WTC11 (cell line): ENCODE data around the gene KRT8. TPM values are rescaled to one million over a fixed set of nuclear protein-coding genes. Genes with fewer than 3 reads are reported as not detected.

Experiments
- ATAC-seq: fragments of 200-7000 bp; cut with Tn5 transposase; 2 replicates; pipeline ENCODE4 v1.10.0; 2021; ENCODE audit warnings: mild to moderate bottlenecking, moderate library complexity
- CTCF ChIA-PET: fragments of 300-600 bp; sonication (Branson Sonifier 250); formaldehyde crosslinking; loops from one replicate; lab custom pipeline; 2021; ENCODE audit warnings: antibody characterized with exemption; lab: Charles Lee
- POLR2A ChIA-PET: fragments of 350-600 bp; sonication (Branson Sonifier 250); formaldehyde crosslinking; loops from one replicate; lab custom pipeline; 2021; ENCODE audit warnings: antibody characterized with exemption; lab: Charles Lee
- DNase-seq: peaks from one replicate; pipeline ENCODE4 v3.0.0; 2021; ENCODE audit warnings: low spot score
- H3K27ac Mint-ChIP-seq: 2 replicates; pipeline ENCODE4 v1.8.0; 2021; ENCODE audit warnings: mixed read lengths
- H3K27me3 Mint-ChIP-seq: 2 replicates; pipeline ENCODE4 v1.8.0; 2021; ENCODE audit warnings: low read depth, mild to moderate bottlenecking, moderate library complexity, mixed read lengths
- H3K36me3 Mint-ChIP-seq: 2 replicates; pipeline ENCODE4 v1.8.0; 2021; ENCODE audit warnings: mixed read lengths
- H3K4me1 Mint-ChIP-seq: 2 replicates; pipeline ENCODE4 v1.8.0; 2022; ENCODE audit warnings: mixed read lengths
- H3K4me3 Mint-ChIP-seq: 2 replicates; pipeline ENCODE4 v1.8.0; 2021; ENCODE audit warnings: mild to moderate bottlenecking, moderate library complexity, mixed read lengths
- H3K9me3 Mint-ChIP-seq: 2 replicates; pipeline ENCODE4 v1.8.0; 2021; ENCODE audit warnings: mixed read lengths
- ATF3 ChIP-seq: sonication (generic); formaldehyde crosslinking; conservative IDR thresholded peaks from 2 replicates; pipeline ENCODE4 v1.8.1; 2022; ENCODE audit warnings: mild to moderate bottlenecking, missing genetic modification reagents
- CTCF ChIP-seq: fragments of 200-600 bp; IDR thresholded peaks from 2 replicates; pipeline ENCODE4 v1.8.0; 2022; ENCODE audit warnings: antibody characterized with exemption
- EMX1 ChIP-seq: fragments of 250-450 bp; sonication (Bioruptor Pico); IDR thresholded peaks from 2 replicates; pipeline ENCODE4 v1.8.0; 2021; ENCODE audit warnings: mild to moderate bottlenecking
- IRF2 ChIP-seq: sonication (generic); formaldehyde crosslinking; IDR thresholded peaks from 2 replicates; pipeline ENCODE4 v1.8.0; 2022; ENCODE audit warnings: low read depth, missing genetic modification reagents, borderline replicate concordance
- MXD4 ChIP-seq: fragments of 250-450 bp; sonication (Bioruptor Pico); IDR thresholded peaks from 2 replicates; pipeline ENCODE4 v1.8.0; 2021; ENCODE audit warnings: mild to moderate bottlenecking, moderate library complexity, borderline replicate concordance
- NR1H2 ChIP-seq: sonication (generic); formaldehyde crosslinking; IDR thresholded peaks from 2 replicates; pipeline ENCODE4 v1.9.0; 2021; ENCODE audit warnings: mild to moderate bottlenecking, moderate library complexity, missing genetic modification reagents
- OVOL2 ChIP-seq: fragments of 250-450 bp; sonication (Bioruptor Pico); IDR thresholded peaks from 2 replicates; pipeline ENCODE4 v1.9.0; 2021; ENCODE audit warnings: mild to moderate bottlenecking, borderline replicate concordance
- SP1 ChIP-seq: sonication (generic); formaldehyde crosslinking; conservative IDR thresholded peaks from 2 replicates; pipeline ENCODE4 v1.8.1; 2022; ENCODE audit warnings: missing genetic modification reagents
- TEAD4 ChIP-seq: sonication (generic); formaldehyde crosslinking; IDR thresholded peaks from 2 replicates; pipeline ENCODE4 v1.8.0; 2022; ENCODE audit warnings: mild to moderate bottlenecking, missing genetic modification reagents
- ZNF317 ChIP-seq: sonication (generic); formaldehyde crosslinking; IDR thresholded peaks from 2 replicates; pipeline ENCODE4 v1.8.1; 2023; ENCODE audit warnings: low read depth, mild to moderate bottlenecking, moderate library complexity, missing genetic modification reagents, borderline replicate concordance
- ZNF532 ChIP-seq: fragments of 250-450 bp; sonication (Bioruptor Pico); IDR thresholded peaks from 2 replicates; pipeline ENCODE4 v1.9.0; 2021; ENCODE audit warnings: mild to moderate bottlenecking, borderline replicate concordance
- total RNA-seq: library from RNA; stranded (reverse); gene quantifications from 3 replicates; pipeline ENCODE4 v1.2.3, GENCODE V29; 2021
- TF ChIP-seq, protein P1 (sequence below): sonication (generic); formaldehyde crosslinking; IDR thresholded peaks from 2 replicates; pipeline ENCODE4 v1.8.1; 2023; ENCODE audit warnings: mild to moderate bottlenecking, moderate library complexity, missing genetic modification reagents
- TF ChIP-seq, protein P2 (sequence below): fragments of 250-450 bp; sonication (Bioruptor Pico); IDR thresholded peaks from 2 replicates; pipeline ENCODE4 v1.9.0; 2021; ENCODE audit warnings: mild to moderate bottlenecking
- TF ChIP-seq, protein P3 (sequence below): sonication (generic); formaldehyde crosslinking; IDR thresholded peaks from 2 replicates; pipeline ENCODE4 v1.8.0; 2022; ENCODE audit warnings: missing genetic modification reagents

The KRT8 gene
- total RNA-seq, 1 experiment from 2014 or later = 477 TPM

- peaks cover 6% of the 10 kb centered on the region; the same call in 1 of the 2 replicates for H3K4me1 Mint-ChIP-seq
- ATAC-seq = peak; percentile 86
Measured at GRCh38 chr12:52865090-52865944, 39.6 kb downstream of the KRT8 start.

DNA sequence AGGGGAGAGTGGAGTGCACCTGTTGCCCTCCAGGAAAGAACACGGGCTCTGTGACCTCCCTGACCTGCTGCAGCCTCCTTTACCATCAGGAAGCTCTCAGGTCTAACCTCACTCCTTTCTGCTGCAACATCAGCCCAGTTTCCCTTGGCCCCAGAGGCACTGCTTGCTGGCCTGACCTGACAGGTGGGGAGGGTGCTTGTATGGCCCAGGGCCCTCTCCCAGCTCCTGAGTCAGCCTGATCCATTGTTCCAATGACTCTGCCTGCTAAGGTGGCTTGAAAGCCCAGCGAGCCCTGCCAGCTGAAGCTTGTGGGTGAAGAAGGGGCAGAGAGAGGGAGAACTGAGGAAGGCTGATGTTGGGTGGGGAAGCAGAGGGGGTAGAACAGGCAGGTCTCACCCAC, 42.9 kb downstream of the KRT8 start:
- H3K36me3 Mint-ChIP-seq = no peaks in the 10 kb centered on the region
- H3K4me3 Mint-ChIP-seq = no peak overlapping the region
- ATAC-seq (no peak), DNase-seq (no peak)
- H3K27ac Mint-ChIP-seq = no peak overlapping the region
- ChIA-PET CTCF (interaction anchor here (1.2 to 1.3 kb wide), 3 partner anchors 9 to 466 kb away, joined by 3 to 6 read pairs (median 4); no protein-coding TSS in a partner anchor), POLR2A (no interaction called here)
- TF ChIP-seq ZNF317 (CRISPR knock-in tag) = no peak
- TF ChIP-seq TEAD4 (CRISPR knock-in tag) = no peak
- TF ChIP-seq, protein P1, sequence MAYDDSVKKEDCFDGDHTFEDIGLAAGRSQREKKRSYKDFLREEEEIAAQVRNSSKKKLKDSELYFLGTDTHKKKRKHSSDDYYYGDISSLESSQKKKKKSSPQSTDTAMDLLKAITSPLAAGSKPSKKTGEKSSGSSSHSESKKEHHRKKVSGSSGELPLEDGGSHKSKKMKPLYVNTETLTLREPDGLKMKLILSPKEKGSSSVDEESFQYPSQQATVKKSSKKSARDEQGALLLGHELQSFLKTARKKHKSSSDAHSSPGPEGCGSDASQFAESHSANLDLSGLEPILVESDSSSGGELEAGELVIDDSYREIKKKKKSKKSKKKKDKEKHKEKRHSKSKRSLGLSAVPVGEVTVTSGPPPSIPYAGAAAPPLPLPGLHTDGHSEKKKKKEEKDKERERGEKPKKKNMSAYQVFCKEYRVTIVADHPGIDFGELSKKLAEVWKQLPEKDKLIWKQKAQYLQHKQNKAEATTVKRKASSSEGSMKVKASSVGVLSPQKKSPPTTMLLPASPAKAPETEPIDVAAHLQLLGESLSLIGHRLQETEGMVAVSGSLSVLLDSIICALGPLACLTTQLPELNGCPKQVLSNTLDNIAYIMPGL (CRISPR knock-in tag) = no peak
- TF ChIP-seq MXD4 (CRISPR knock-in tag) = no peak
- no peak for TF ChIP-seq ATF3 (CRISPR knock-in tag)
- TF ChIP-seq EMX1 (CRISPR knock-in tag) = no peak
- TF ChIP-seq IRF2 (CRISPR knock-in tag) = no peak
- TF ChIP-seq ZNF532 (CRISPR knock-in tag) = no peak
- no peak for TF ChIP-seq OVOL2 (CRISPR knock-in tag)
- TF ChIP-seq, protein P2, sequence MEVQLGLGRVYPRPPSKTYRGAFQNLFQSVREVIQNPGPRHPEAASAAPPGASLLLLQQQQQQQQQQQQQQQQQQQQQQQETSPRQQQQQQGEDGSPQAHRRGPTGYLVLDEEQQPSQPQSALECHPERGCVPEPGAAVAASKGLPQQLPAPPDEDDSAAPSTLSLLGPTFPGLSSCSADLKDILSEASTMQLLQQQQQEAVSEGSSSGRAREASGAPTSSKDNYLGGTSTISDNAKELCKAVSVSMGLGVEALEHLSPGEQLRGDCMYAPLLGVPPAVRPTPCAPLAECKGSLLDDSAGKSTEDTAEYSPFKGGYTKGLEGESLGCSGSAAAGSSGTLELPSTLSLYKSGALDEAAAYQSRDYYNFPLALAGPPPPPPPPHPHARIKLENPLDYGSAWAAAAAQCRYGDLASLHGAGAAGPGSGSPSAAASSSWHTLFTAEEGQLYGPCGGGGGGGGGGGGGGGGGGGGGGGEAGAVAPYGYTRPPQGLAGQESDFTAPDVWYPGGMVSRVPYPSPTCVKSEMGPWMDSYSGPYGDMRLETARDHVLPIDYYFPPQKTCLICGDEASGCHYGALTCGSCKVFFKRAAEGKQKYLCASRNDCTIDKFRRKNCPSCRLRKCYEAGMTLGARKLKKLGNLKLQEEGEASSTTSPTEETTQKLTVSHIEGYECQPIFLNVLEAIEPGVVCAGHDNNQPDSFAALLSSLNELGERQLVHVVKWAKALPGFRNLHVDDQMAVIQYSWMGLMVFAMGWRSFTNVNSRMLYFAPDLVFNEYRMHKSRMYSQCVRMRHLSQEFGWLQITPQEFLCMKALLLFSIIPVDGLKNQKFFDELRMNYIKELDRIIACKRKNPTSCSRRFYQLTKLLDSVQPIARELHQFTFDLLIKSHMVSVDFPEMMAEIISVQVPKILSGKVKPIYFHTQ = no peak
- H3K4me1 Mint-ChIP-seq = no peaks in the 10 kb centered on the region
- H3K27me3 Mint-ChIP-seq = no peaks in the 10 kb centered on the region; the same call in 1 of the 2 replicates
- no peaks in the 10 kb centered on the region for H3K9me3 Mint-ChIP-seq

More at GRCh38 chr12:52865090-52865944, 39.6 kb downstream of the KRT8 start:
- H3K9me3 Mint-ChIP-seq = no peaks in the 10 kb centered on the region
- ChIA-PET CTCF (interaction anchor here (0.5 to 4.0 kb wide), 85 partner anchors 8 to 745 kb away, joined by 3 to 58 read pairs (median 4); partner anchors contain the start of genes KRT73, KRT74 and KRT79), POLR2A (no interaction called here)
- H3K36me3 Mint-ChIP-seq = no peaks in the 10 kb centered on the region
- no peak overlapping the region for H3K4me3 Mint-ChIP-seq
- TF ChIP-seq, protein P3, sequence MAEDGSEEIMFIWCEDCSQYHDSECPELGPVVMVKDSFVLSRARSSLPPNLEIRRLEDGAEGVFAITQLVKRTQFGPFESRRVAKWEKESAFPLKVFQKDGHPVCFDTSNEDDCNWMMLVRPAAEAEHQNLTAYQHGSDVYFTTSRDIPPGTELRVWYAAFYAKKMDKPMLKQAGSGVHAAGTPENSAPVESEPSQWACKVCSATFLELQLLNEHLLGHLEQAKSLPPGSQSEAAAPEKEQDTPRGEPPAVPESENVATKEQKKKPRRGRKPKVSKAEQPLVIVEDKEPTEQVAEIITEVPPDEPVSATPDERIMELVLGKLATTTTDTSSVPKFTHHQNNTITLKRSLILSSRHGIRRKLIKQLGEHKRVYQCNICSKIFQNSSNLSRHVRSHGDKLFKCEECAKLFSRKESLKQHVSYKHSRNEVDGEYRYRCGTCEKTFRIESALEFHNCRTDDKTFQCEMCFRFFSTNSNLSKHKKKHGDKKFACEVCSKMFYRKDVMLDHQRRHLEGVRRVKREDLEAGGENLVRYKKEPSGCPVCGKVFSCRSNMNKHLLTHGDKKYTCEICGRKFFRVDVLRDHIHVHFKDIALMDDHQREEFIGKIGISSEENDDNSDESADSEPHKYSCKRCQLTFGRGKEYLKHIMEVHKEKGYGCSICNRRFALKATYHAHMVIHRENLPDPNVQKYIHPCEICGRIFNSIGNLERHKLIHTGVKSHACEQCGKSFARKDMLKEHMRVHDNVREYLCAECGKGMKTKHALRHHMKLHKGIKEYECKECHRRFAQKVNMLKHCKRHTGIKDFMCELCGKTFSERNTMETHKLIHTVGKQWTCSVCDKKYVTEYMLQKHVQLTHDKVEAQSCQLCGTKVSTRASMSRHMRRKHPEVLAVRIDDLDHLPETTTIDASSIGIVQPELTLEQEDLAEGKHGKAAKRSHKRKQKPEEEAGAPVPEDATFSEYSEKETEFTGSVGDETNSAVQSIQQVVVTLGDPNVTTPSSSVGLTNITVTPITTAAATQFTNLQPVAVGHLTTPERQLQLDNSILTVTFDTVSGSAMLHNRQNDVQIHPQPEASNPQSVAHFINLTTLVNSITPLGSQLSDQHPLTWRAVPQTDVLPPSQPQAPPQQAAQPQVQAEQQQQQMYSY (CRISPR knock-in tag) = peak; percentile 96
- peak; percentile 78 for TF ChIP-seq CTCF
- no peak for TF ChIP-seq NR1H2
- TF ChIP-seq SP1 = no peak
- no peaks in the 10 kb centered on the region for H3K27me3 Mint-ChIP-seq
- peak; percentile 91 for DNase-seq
- H3K27ac Mint-ChIP-seq = peak overlapping the region; percentile 19; the same call in 1 of the 2 replicates
